ENCODE results near the gene TMEM175.

DNA sequence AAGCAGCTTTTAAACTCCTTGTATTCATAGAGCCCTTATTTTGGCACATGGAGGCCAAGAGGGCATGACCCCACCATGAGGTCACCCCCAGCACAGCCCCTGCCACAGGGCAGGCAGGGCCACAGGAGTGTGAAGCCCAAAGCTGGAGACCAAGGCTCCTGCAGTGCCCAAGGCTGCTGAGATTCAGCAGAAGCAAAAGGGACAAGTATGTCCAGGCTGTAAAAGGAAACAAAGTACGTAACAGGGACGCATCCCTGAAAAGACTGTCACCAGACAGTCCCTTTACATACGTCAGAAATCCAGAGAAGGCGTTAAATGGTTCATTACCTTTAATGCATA is 19.0 kb upstream of the TMEM175 start:
- no peak for TF ChIP-seq SIN3A (conservative IDR thresholded peaks at IDR 0.05 in 1 of 2, IDR thresholded peaks at IDR 0.05 in 1 of 2; ENCODE audit: low read depth in 1 of 2, low read length in 2 of 2)
- TF ChIP-seq, protein P1, sequence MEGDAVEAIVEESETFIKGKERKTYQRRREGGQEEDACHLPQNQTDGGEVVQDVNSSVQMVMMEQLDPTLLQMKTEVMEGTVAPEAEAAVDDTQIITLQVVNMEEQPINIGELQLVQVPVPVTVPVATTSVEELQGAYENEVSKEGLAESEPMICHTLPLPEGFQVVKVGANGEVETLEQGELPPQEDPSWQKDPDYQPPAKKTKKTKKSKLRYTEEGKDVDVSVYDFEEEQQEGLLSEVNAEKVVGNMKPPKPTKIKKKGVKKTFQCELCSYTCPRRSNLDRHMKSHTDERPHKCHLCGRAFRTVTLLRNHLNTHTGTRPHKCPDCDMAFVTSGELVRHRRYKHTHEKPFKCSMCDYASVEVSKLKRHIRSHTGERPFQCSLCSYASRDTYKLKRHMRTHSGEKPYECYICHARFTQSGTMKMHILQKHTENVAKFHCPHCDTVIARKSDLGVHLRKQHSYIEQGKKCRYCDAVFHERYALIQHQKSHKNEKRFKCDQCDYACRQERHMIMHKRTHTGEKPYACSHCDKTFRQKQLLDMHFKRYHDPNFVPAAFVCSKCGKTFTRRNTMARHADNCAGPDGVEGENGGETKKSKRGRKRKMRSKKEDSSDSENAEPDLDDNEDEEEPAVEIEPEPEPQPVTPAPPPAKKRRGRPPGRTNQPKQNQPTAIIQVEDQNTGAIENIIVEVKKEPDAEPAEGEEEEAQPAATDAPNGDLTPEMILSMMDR (IDR thresholded peaks at IDR 0.05; ENCODE audit: control extremely low read depth in 1 of 3, insufficient read depth in 1 of 3, low read depth in 1 of 3, low read length in 3 of 3): no peak
